H1 (cell line): ENCODE data around the gene RBM8A. TPM values are rescaled to one million over a fixed set of nuclear protein-coding genes. Genes with fewer than 3 reads are reported as not detected.

ENCODE experiments used
- CTCF ChIA-PET: fragments of 300-600 bp; sonication (Branson Sonifier 250); formaldehyde crosslinking; loops from one replicate; lab custom pipeline; 2021; ENCODE audit not compliant: partially characterized antibody; lab: Charles Lee
- POLR2A ChIA-PET: fragments of 300-600 bp; sonication (Branson Sonifier 250); formaldehyde crosslinking; loops from one replicate; lab custom pipeline; 2021; ENCODE audit warnings: inconsistent platforms; ENCODE audit not compliant: partially characterized antibody; lab: Charles Lee
- DNase-seq, 2 experiments: peaks; one replicate each; pipeline versions ENCODE4 v3.0.0 to v3.0.0-alpha.2; 2010 to 2022; ENCODE audit warnings: low spot score in 2 of 2, low read depth in 1 of 2, mixed read lengths in 1 of 2
- FAIRE-seq: peaks from 2 replicates; lab custom pipeline; 2011; peaks lifted over from hg19 to GRCh38; lab: Jason Lieb, UNC
- H2AFZ ChIP-seq: 2 replicates; pipeline ENCODE4 v1.8.1; 2012; ENCODE audit warnings: low read length, inconsistent platforms
- H2AK5ac ChIP-seq: 2 replicates; pipeline ENCODE4 v1.6.1; 2013; ENCODE audit warnings: low read depth, low read length
- H2BK120ac ChIP-seq: replicated peaks from 2 replicates; pipeline ENCODE3; 2013; ENCODE audit warnings: low read depth, low read length, inconsistent platforms
- H2BK12ac ChIP-seq: 2 replicates; pipeline ENCODE4 v1.6.1; 2013; ENCODE audit warnings: low read depth, low read length
- H2BK15ac ChIP-seq: 2 replicates; pipeline ENCODE4 v1.6.1; 2013; ENCODE audit warnings: low read length
- H2BK20ac ChIP-seq: 2 replicates; pipeline ENCODE4 v1.6.1; 2013; ENCODE audit warnings: low read length
- H2BK5ac ChIP-seq: 2 replicates; pipeline ENCODE4 v1.6.1; 2013; ENCODE audit warnings: low read depth, low read length
- H3K14ac ChIP-seq: 2 replicates; pipeline ENCODE4 v1.6.1; 2013; ENCODE audit warnings: inconsistent platforms; ENCODE audit not compliant: insufficient read length
- H3K18ac ChIP-seq: 2 replicates; pipeline ENCODE4 v1.6.1; 2013; ENCODE audit warnings: low read length; ENCODE audit errors: extremely low read depth
- H3K23ac ChIP-seq: 2 replicates; pipeline ENCODE4 v1.6.1; 2013; ENCODE audit warnings: inconsistent platforms; ENCODE audit not compliant: insufficient read length
- H3K23me2 ChIP-seq: 2 replicates; pipeline ENCODE4 v1.6.1; 2013; ENCODE audit warnings: low read depth, low read length
- H3K27ac ChIP-seq: 2 replicates; pipeline ENCODE4 v1.6.1; 2011; ENCODE audit warnings: low read depth, low read length, inconsistent platforms
- H3K27me3 ChIP-seq, 4 experiments: replicated peaks in 1 of 4; 1 replicate in 1 of 4; 2 replicates in 3 of 4; pipeline versions ENCODE4 v1.6.1 to v1.8.1; 2011 to 2013; ENCODE audit warnings: low read length in 3 of 4, mild to moderate bottlenecking in 3 of 4, inconsistent platforms in 2 of 4, mixed read lengths in 2 of 4, moderate library complexity in 1 of 4; ENCODE audit not compliant: control insufficient read depth in 3 of 4, insufficient read depth in 3 of 4; ENCODE audit errors: extremely low read depth in 1 of 4
- H3K36me3 ChIP-seq, 4 experiments: 2 replicates each; pipeline versions ENCODE4 v1.6.1 to v1.8.1; 2011 to 2013; ENCODE audit warnings: mild to moderate bottlenecking in 4 of 4, low read length in 3 of 4, moderate library complexity in 2 of 4, control low read depth in 1 of 4, inconsistent platforms in 1 of 4; ENCODE audit not compliant: insufficient read depth in 4 of 4, control insufficient read depth in 2 of 4
- H3K4ac ChIP-seq: replicated peaks from 2 replicates; pipeline ENCODE3; 2013; ENCODE audit warnings: low read length, low read depth, mixed read lengths, inconsistent platforms; ENCODE audit not compliant: insufficient read length
- H3K4me1 ChIP-seq, 4 experiments: replicated peaks in 1 of 4; 1 replicate in 1 of 4; 2 replicates in 3 of 4; pipeline versions ENCODE4 v1.6.1 to v1.8.1; 2011 to 2013; ENCODE audit warnings: low read length in 3 of 4, inconsistent platforms in 2 of 4, mixed read lengths in 1 of 4; ENCODE audit not compliant: insufficient read depth in 4 of 4, control insufficient read depth in 3 of 4
- H3K4me2 ChIP-seq, 2 experiments: 2 replicates each; pipeline versions ENCODE4 v1.6.1 to v1.8.1; 2011 to 2013; ENCODE audit warnings: low read depth in 2 of 2, low read length in 2 of 2, control low read depth in 1 of 2, inconsistent platforms in 1 of 2, mild to moderate bottlenecking in 1 of 2; ENCODE audit not compliant: insufficient read depth in 1 of 2
- H3K4me3 ChIP-seq, 4 experiments: fragments of 200-600, 300-600 bp in 1 of 4; sonication (generic), shearing (Covaris generic), sonication (Bioruptor Twin) in 1 of 4; 2 replicates each; pipeline versions ENCODE4 v1.5.1 to v1.8.1; 2011 to 2016; ENCODE audit warnings: low read length in 4 of 4, low read depth in 3 of 4, control low read depth in 2 of 4, inconsistent platforms in 2 of 4, mild to moderate bottlenecking in 2 of 4, mixed read lengths in 1 of 4, moderate library complexity in 1 of 4; ENCODE audit not compliant: insufficient read depth in 2 of 4; ENCODE audit errors: extremely low read depth in 1 of 4
- H3K56ac ChIP-seq: replicated peaks from 2 replicates; pipeline ENCODE3; 2013; ENCODE audit warnings: low read depth, mild to moderate bottlenecking, mixed read lengths, low read length, inconsistent platforms; ENCODE audit not compliant: insufficient read length
- H3K79me1 ChIP-seq: 2 replicates; pipeline ENCODE4 v1.6.1; 2013; ENCODE audit warnings: low read depth, low read length, control low read depth
- H3K79me2 ChIP-seq, 2 experiments: 2 replicates each; pipeline versions ENCODE4 v1.6.1 to v1.8.1; 2012 to 2013; ENCODE audit warnings: low read length in 2 of 2, mild to moderate bottlenecking in 2 of 2, inconsistent platforms in 1 of 2; ENCODE audit not compliant: insufficient read depth in 2 of 2, control insufficient read depth in 1 of 2
- H3K9ac ChIP-seq, 4 experiments: replicated peaks in 1 of 4; 1 replicate in 1 of 4; 2 replicates in 3 of 4; pipeline versions ENCODE4 v1.6.1 to v1.8.1; 2011 to 2013; ENCODE audit warnings: low read depth in 3 of 4, low read length in 3 of 4, control low read depth in 2 of 4, mild to moderate bottlenecking in 2 of 4, moderate library complexity in 2 of 4, inconsistent platforms in 1 of 4; ENCODE audit errors: extremely low read depth in 1 of 4
- H3K9me3 ChIP-seq, 2 experiments: 2 replicates each; pipeline versions ENCODE4 v1.6.1 to v1.8.1; 2012 to 2013; ENCODE audit warnings: mild to moderate bottlenecking in 2 of 2, moderate library complexity in 2 of 2, control low read depth in 1 of 2, inconsistent platforms in 1 of 2, low read depth in 1 of 2, low read length in 1 of 2, mixed read lengths in 1 of 2; ENCODE audit not compliant: insufficient read depth in 2 of 2
- H4K20me1 ChIP-seq, 2 experiments: replicated peaks in 1 of 2; 2 replicates each; pipeline versions ENCODE3 to v1.8.1; 2011 to 2013; ENCODE audit warnings: inconsistent platforms in 2 of 2, low read length in 2 of 2, mild to moderate bottlenecking in 1 of 2; ENCODE audit not compliant: insufficient read depth in 2 of 2, control insufficient read depth in 1 of 2
- H4K5ac ChIP-seq: 2 replicates; pipeline ENCODE4 v1.6.1; 2013; ENCODE audit warnings: low read length, low read depth, mixed read lengths, inconsistent platforms; ENCODE audit not compliant: insufficient read length
- H4K8ac ChIP-seq: 2 replicates; pipeline ENCODE4 v1.8.0; 2013; ENCODE audit warnings: mild to moderate bottlenecking, moderate library complexity, low read length, inconsistent platforms; ENCODE audit not compliant: insufficient read depth; ENCODE audit errors: extremely low read depth
- H4K91ac ChIP-seq: replicated peaks from 2 replicates; pipeline ENCODE3; 2013; ENCODE audit warnings: low read length, mixed read lengths, inconsistent platforms; ENCODE audit not compliant: insufficient read length
- JUND ChIP-seq: IDR thresholded peaks from 2 replicates; pipeline ENCODE4 v1.6.1; 2011; ENCODE audit warnings: mild to moderate bottlenecking, improper control_type of control experiment, low read length
- KDM5A ChIP-seq: fragments of 200-600 bp; IDR thresholded peaks from 2 replicates; pipeline ENCODE4 v1.7.1; 2012; ENCODE audit warnings: mild to moderate bottlenecking, low read length, inconsistent platforms, mixed read lengths
- MAFK ChIP-seq: IDR thresholded peaks from 2 replicates; pipeline ENCODE4 v1.6.1; 2012; ENCODE audit warnings: low read depth, mild to moderate bottlenecking, improper control_type of control experiment, low read length
- RNF2 ChIP-seq: fragments of 200-900, 300-1000 bp; sonication (generic); IDR thresholded peaks from 2 replicates; pipeline ENCODE4 v1.7.1; 2016; ENCODE audit warnings: borderline replicate concordance, low read depth, mild to moderate bottlenecking, antibody characterized with exemption, low read length; ENCODE audit not compliant: poor library complexity, severe bottlenecking; ENCODE audit errors: missing control alignments
- WGBS, 2 experiments: shearing (Covaris generic) in 1 of 2; methylation state at CpG; one replicate each; pipeline versions ENCODE4 v1.1.6 to v1.1.7; 2013 to 2015; ENCODE audit warnings: low lambda C conversion rate in 2 of 2, mixed read lengths in 2 of 2, inconsistent platforms in 1 of 2, low coverage in 1 of 2, missing lambda C conversion rate in 1 of 2; ENCODE audit not compliant: insufficient replicate concordance in 2 of 2, insufficient coverage in 1 of 2, insufficient read length in 1 of 2; ENCODE audit errors: extremely low coverage in 1 of 2, missing lambda C conversion rate in 1 of 2; 5-methylcytosine and 5-hydroxymethylcytosine counted together
- polyA plus RNA-seq, 7 experiments: library from polyadenylated mRNA; depleted of rRNA in 3 of 7; stranded (reverse) in 5 of 7; unstranded in 2 of 7; fragments of >200 nt in 5 of 7; fragments of 200-250 nt in 2 of 7; gene quantifications; 1 replicate in 5 of 7; 2 replicates in 1 of 7; 4 replicates in 1 of 7; pipeline versions ENCODE4 v1.2.1 to v1.2.3, GENCODE V29; 2011 to 2013; ENCODE audit warnings: missing spikeins in 2 of 7, mixed read lengths in 2 of 7
- total RNA-seq: library from RNA; stranded (reverse); fragmentation: NEBNext Ultra II Directional; extraction: Animal tissue kit (Norgen Biotek cat#: 25700); gene quantifications from 2 replicates; pipeline ENCODE4 v1.2.1, GENCODE V29; 2021

RBM8A gene
- total and polyA plus RNA-seq, 2 of the 8 experiments (the other 6 are each of a cell fraction or from before 2014, with no cell fraction given) = 125 to 216 TPM

DNA sequence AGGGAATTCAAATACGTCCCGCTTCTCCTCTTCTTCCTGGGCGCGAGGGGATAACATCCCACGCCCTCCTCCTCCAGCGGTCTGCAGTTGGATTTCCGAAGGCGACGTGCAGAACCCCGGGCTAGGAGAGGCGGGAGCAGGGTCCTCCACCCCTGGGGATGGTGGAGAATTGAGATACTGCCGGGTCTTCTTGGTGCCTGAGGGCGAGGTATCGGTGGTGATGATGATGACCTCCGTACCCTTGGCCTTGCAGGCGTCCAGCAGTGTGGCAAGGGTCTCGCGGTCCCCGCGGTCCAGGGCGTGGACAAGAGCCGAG is 33.8 kb upstream of the RBM8A start:
- WGBS, 2 experiments = 1% methylated on average over 22 of the region's 22 CpGs; no CpG with 5 or more reads in 1 of the 2 experiments
- no peak overlapping the region for H3K23ac ChIP-seq
- TF ChIP-seq RNF2 (peak; percentile 28), MAFK (no peak), JUND (no peak), KDM5A (no peak)
- no peaks in the 10 kb centered on the region for H3K36me3 ChIP-seq
- peaks cover 0 to 20% (median 11%) of the 10 kb centered on the region in 4 experiments; a peak in 6 of 7 replicates for H3K4me1 ChIP-seq
- H3K9ac ChIP-seq = no peak overlapping the region
- no peaks in the 10 kb centered on the region for H3K9me3 ChIP-seq
- H3K23me2 ChIP-seq = peaks cover 25% of the 10 kb centered on the region
- no peak overlapping the region for H2BK5ac ChIP-seq
- H2BK120ac ChIP-seq = no peak overlapping the region
- no peak for FAIRE-seq
- H3K4ac ChIP-seq = no peak overlapping the region
- no peaks in the 10 kb centered on the region for H3K79me2 ChIP-seq
- peak overlapping the region; percentile 40; the same call in 1 of the 2 replicates for H2AFZ ChIP-seq
- H4K5ac ChIP-seq = no peak overlapping the region
- peak overlapping the region; percentile 56 to 85 (median 82) for H3K4me3 ChIP-seq
- DNase-seq = peak in 1 of 2 experiments; percentile 66
- no peak overlapping the region for H2AK5ac ChIP-seq
- no peak overlapping the region for H2BK20ac ChIP-seq
- H4K8ac ChIP-seq = no peak overlapping the region
- ChIA-PET CTCF (interaction anchor here (3.6 kb wide), 1 partner anchor 18 kb away, joined by 17 read pairs; no protein-coding TSS in a partner anchor), POLR2A (interaction anchor here (0.7 to 5.3 kb wide), 4 partner anchors 34 to 74 kb away, joined by 3 to 31 read pairs (median 5); partner anchors contain the start of genes RBM8A and TXNIP)
- no peak overlapping the region for H3K18ac ChIP-seq
- no peaks in the 10 kb centered on the region for H3K79me1 ChIP-seq
- H3K27ac ChIP-seq = no peak overlapping the region
- H3K14ac ChIP-seq = no peak overlapping the region
- H2BK12ac ChIP-seq = peak overlapping the region; percentile 68; the same call in 1 of the 2 replicates
- peaks cover 0 to 2% of the 10 kb centered on the region in 2 experiments for H4K20me1 ChIP-seq
- peaks cover 25 to 70% (median 63%) of the 10 kb centered on the region in 4 experiments for H3K27me3 ChIP-seq
- H3K56ac ChIP-seq = no peak overlapping the region
- H3K4me2 ChIP-seq = peak overlapping the region; percentile 93 to 98
- no peak overlapping the region for H4K91ac ChIP-seq
- H2BK15ac ChIP-seq = no peak overlapping the region
